GM18873 (cell line): Measurements from ENCODE around the gene MYEOV.

ENCODE experiments used
- ATAC-seq: cut with Tn5 transposase; IDR thresholded peaks from one replicate; pipeline ENCODE4 v1.9.1; 2021; ENCODE audit warnings: mild to moderate bottlenecking, moderate library complexity, moderate number of reproducible peaks; ENCODE audit not compliant: unreplicated experiment, low FRiP score

MYEOV gene

GRCh38 chr11:69335007-69335780 lies 41.2 kb downstream of the MYEOV start:
- no peak for ATAC-seq

GRCh38 chr11:69335781-69336405 lies 41.9 kb downstream of the MYEOV start:
- no peak for ATAC-seq

- no peak for ATAC-seq
These were observed 43.3 kb downstream of the MYEOV start for GRCh38 chr11:69337211-69337721.

GRCh38 chr11:69339041-69339733 lies 45.2 kb downstream of the MYEOV start:
- ATAC-seq = no peak

- no peak for ATAC-seq
These were observed 46.1 kb downstream of the MYEOV start for GRCh38 chr11:69339983-69340565.

GRCh38 chr11:69342588-69343330 lies 48.8 kb downstream of the MYEOV start:
- ATAC-seq = no peak

GRCh38 chr11:69343401-69344321 lies 49.7 kb downstream of the MYEOV start:
- no peak for ATAC-seq

- no peak for ATAC-seq
These were observed 50.7 kb downstream of the MYEOV start for GRCh38 chr11:69344570-69345145.
